KBM-7 (cell line): ENCODE results near the gene ZNF81.
"Not testable (repeated sequence)": the region's sequence is repeated elsewhere in the genome, so short reads cannot be mapped to it uniquely, and the experiment has no call there.

Source experiments
- DNase-seq: peaks from one replicate; pipeline ENCODE4 v3.0.0-alpha.2; 2015
- in situ Hi-C: fragments of 300-500 bp; cut with MboI; formaldehyde crosslinking; loops from 2 replicates; pipeline ENCODE4 v1.14.3; 2020; ENCODE audit warnings: low sequenced_read_pairs, low pct_unique_long_range_greater_than_20kb, mixed read lengths

The ZNF81 gene

GRCh38 chrX:47838361-47838760, 1.7 kb downstream of the ZNF81 start:
- no peak for DNase-seq
- in situ Hi-C loops, result no loop called here

- in situ Hi-C loops, result no loop called here
- no peak for DNase-seq
These were observed 3.4 kb downstream of the ZNF81 start for GRCh38 chrX:47840111-47840510.

GRCh38 chrX:47843363-47843762, 6.7 kb downstream of the ZNF81 start:
- DNase-seq, result no peak
- in situ Hi-C loops, result no loop called here

GRCh38 chrX:47844117-47844516, 7.4 kb downstream of the ZNF81 start:
- DNase-seq, result no peak
- in situ Hi-C loops, result no loop called here

- in situ Hi-C loops, result no loop called here
- DNase-seq, result no peak
These were observed 9.3 kb downstream of the ZNF81 start for GRCh38 chrX:47846040-47846439.

GRCh38 chrX:47849778-47850177, 13.1 kb downstream of the ZNF81 start:
- no peak for DNase-seq
- in situ Hi-C loops, result loop anchor here (25.0 kb wide), 1 partner anchor 188 kb away; no protein-coding TSS in a partner anchor

GRCh38 chrX:47850389-47850788, 13.7 kb downstream of the ZNF81 start:
- in situ Hi-C loops, result loop anchor here (25.0 kb wide), 1 partner anchor 187 kb away; no protein-coding TSS in a partner anchor
- not testable (repeated sequence) for DNase-seq

GRCh38 chrX:47850901-47851300, 14.2 kb downstream of the ZNF81 start:
- DNase-seq, result no peak
- in situ Hi-C loops, result loop anchor here (25.0 kb wide), 1 partner anchor 186 kb away; no protein-coding TSS in a partner anchor

GRCh38 chrX:47854474-47854873, 17.8 kb downstream of the ZNF81 start:
- in situ Hi-C loops, result loop anchor here (25.0 kb wide), 1 partner anchor 183 kb away; no protein-coding TSS in a partner anchor
- DNase-seq, result peak; percentile 65

GRCh38 chrX:47859686-47860085, 23.0 kb downstream of the ZNF81 start:
- in situ Hi-C loops, result loop anchor here (25.0 kb wide), 1 partner anchor 178 kb away; no protein-coding TSS in a partner anchor
- no peak for DNase-seq

- DNase-seq, result no peak
- in situ Hi-C loops, result loop anchor here (25.0 kb wide), 1 partner anchor 175 kb away; no protein-coding TSS in a partner anchor
These were observed 26.0 kb downstream of the ZNF81 start for GRCh38 chrX:47862680-47863079.

- in situ Hi-C loops, result loop anchor here (25.0 kb wide), 1 partner anchor 174 kb away; no protein-coding TSS in a partner anchor
- no peak for DNase-seq
These were observed 26.5 kb downstream of the ZNF81 start for GRCh38 chrX:47863187-47863586.

- in situ Hi-C loops, result loop anchor here (25.0 kb wide), 1 partner anchor 173 kb away; no protein-coding TSS in a partner anchor
- no peak for DNase-seq
These were observed 27.6 kb downstream of the ZNF81 start for GRCh38 chrX:47864300-47864699.

- in situ Hi-C loops, result loop anchor here (25.0 kb wide), 1 partner anchor 173 kb away; no protein-coding TSS in a partner anchor
- DNase-seq, result no peak
These were observed 28.1 kb downstream of the ZNF81 start for GRCh38 chrX:47864785-47865184.

GRCh38 chrX:47873123-47873522, 36.4 kb downstream of the ZNF81 start:
- in situ Hi-C loops, result loop anchor here (25.0 kb wide), 1 partner anchor 164 kb away; no protein-coding TSS in a partner anchor
- DNase-seq, result no peak

GRCh38 chrX:47877327-47877726, 40.6 kb downstream of the ZNF81 start:
- in situ Hi-C loops, result no loop called here

GRCh38 chrX:47878198-47878597, 41.5 kb downstream of the ZNF81 start:
- in situ Hi-C loops, result no loop called here
- no peak for DNase-seq

More at GRCh38 chrX:47877327-47877726, 40.6 kb downstream of the ZNF81 start:
- DNase-seq, result no peak

GRCh38 chrX:47879463-47879862, 42.8 kb downstream of the ZNF81 start:
- in situ Hi-C loops, result no loop called here

GRCh38 chrX:47880927-47881326, 44.2 kb downstream of the ZNF81 start:
- in situ Hi-C loops, result no loop called here
- DNase-seq, result peak; percentile 9

More at GRCh38 chrX:47879463-47879862, 42.8 kb downstream of the ZNF81 start:
- no peak for DNase-seq

- in situ Hi-C loops, result no loop called here
These were observed 48.8 kb downstream of the ZNF81 start for GRCh38 chrX:47885501-47885900.

GRCh38 chrX:47898024-47898423, 61.3 kb downstream of the ZNF81 start:
- DNase-seq, result no peak
- in situ Hi-C loops, result no loop called here

More at GRCh38 chrX:47885501-47885900, 48.8 kb downstream of the ZNF81 start:
- no peak for DNase-seq
